GM12878 (cell line): ENCODE measurements around the gene CAVIN2. TPM values are rescaled to one million over a fixed set of nuclear protein-coding genes. Genes with fewer than 3 reads are reported as not detected.
A peak's percentile ranks its signal among the peaks of the same experiment; 100 is the strongest.

Experiments
- ATAC-seq: fragments of 200-7000 bp; cut with Tn5 transposase; 3 replicates; pipeline ENCODE4 v1.9.1; 2020; ENCODE audit warnings: mild to moderate bottlenecking, moderate library complexity
- BruUV-seq: library from RNA; stranded (reverse); fragments of 400-500 nt; replicated peaks from 2 replicates; lab custom pipeline; 2021; lab: Mats Ljungman, UMichigan
- CTCF ChIA-PET: fragments of 300-600 bp; sonication (Branson Sonifier 250); formaldehyde crosslinking; extraction: SDS; loops from one replicate; lab custom pipeline; 2021; ENCODE audit warnings: inconsistent platforms; lab: Yijun Ruan, JAX
- POLR2A ChIA-PET: fragments of 350-600 bp; formaldehyde crosslinking; extraction: SDS; loops from one replicate; lab custom pipeline; 2021; ENCODE audit warnings: inconsistent platforms; lab: Charles Lee
- RAD21 ChIA-PET: fragments of 300-600 bp; sonication (Branson Sonifier 250); formaldehyde crosslinking; loops from one replicate; lab custom pipeline; 2023; ENCODE audit warnings: antibody characterized with exemption; ENCODE audit not compliant: unreplicated experiment; lab: Charles Lee
- SMC1A ChIA-PET: fragments of 300-600 bp; sonication (Branson Sonifier 250); formaldehyde crosslinking; loops from one replicate; lab custom pipeline; 2023; ENCODE audit not compliant: unreplicated experiment, uncharacterized antibody; lab: Charles Lee
- DNase-seq: peaks from one replicate; pipeline ENCODE4 v3.0.0-alpha.2; 2011; ENCODE audit warnings: low read depth, low spot score
- FAIRE-seq: peaks from 3 replicates; lab custom pipeline; 2011; peaks lifted over from hg19 to GRCh38; lab: Jason Lieb, UNC
- H2AFZ ChIP-seq: 2 replicates; pipeline ENCODE4 v1.6.0; 2011; ENCODE audit warnings: low read depth, low read length, control low read depth; ENCODE audit not compliant: control insufficient read depth
- H3K27ac ChIP-seq: 2 replicates; pipeline ENCODE4 v1.5.1; 2011; ENCODE audit warnings: control low read depth; ENCODE audit not compliant: control insufficient read depth, insufficient read depth
- H3K27me3 ChIP-seq, 2 experiments: replicated peaks in 1 of 2; 2 replicates each; pipeline versions ENCODE4 v1.6.0 to v1.6.1; 2011; ENCODE audit warnings: low read length in 1 of 2; ENCODE audit not compliant: control insufficient read depth in 2 of 2, insufficient read depth in 2 of 2
- H3K36me3 ChIP-seq, 2 experiments: 2 replicates each; pipeline ENCODE4 v1.5.1; 2011; ENCODE audit warnings: low read length in 1 of 2; ENCODE audit not compliant: control insufficient read depth in 2 of 2, insufficient read depth in 2 of 2
- H3K4me1 ChIP-seq: 2 replicates; pipeline ENCODE4 v1.6.1; 2011; ENCODE audit warnings: mild to moderate bottlenecking, low read length, moderate library complexity, mixed read lengths; ENCODE audit not compliant: control insufficient read depth, insufficient read depth
- H3K4me2 ChIP-seq: 2 replicates; pipeline ENCODE4 v1.6.0; 2011; ENCODE audit warnings: control low read depth; ENCODE audit not compliant: control insufficient read depth, insufficient read depth
- H3K4me3 ChIP-seq: fragments of 200-600 bp; sonication (generic); 2 replicates; pipeline ENCODE4 v1.5.1; 2016
- H3K79me2 ChIP-seq: 2 replicates; pipeline ENCODE4 v1.6.0; 2011; ENCODE audit warnings: low read length; ENCODE audit not compliant: control insufficient read depth, insufficient read depth
- H3K9ac ChIP-seq: 2 replicates; pipeline ENCODE4 v1.8.0; 2011; ENCODE audit warnings: low read length, control low read depth, mixed read lengths; ENCODE audit not compliant: control insufficient read depth, insufficient read depth
- H3K9me3 ChIP-seq: replicated peaks from 3 replicates; pipeline ENCODE4 v1.5.1; 2011; ENCODE audit warnings: mild to moderate bottlenecking, low read length; ENCODE audit not compliant: control insufficient read depth, insufficient read depth
- H4K20me1 ChIP-seq: 2 replicates; pipeline ENCODE4 v1.6.0; 2011; ENCODE audit not compliant: control insufficient read depth, insufficient read depth
- CREM ChIP-seq: IDR thresholded peaks from 2 replicates; pipeline ENCODE4 v1.6.1; 2014; ENCODE audit warnings: antibody characterized with exemption, low read depth
- RUNX3 ChIP-seq: IDR thresholded peaks from 2 replicates; pipeline ENCODE4 v1.6.1; 2012; ENCODE audit warnings: low read length, inconsistent platforms
- WGBS: methylation state at CpG from one replicate; pipeline ENCODE4 v1.1.6; 2016; ENCODE audit warnings: low lambda C conversion rate; ENCODE audit not compliant: insufficient replicate concordance, insufficient coverage; ENCODE audit errors: missing lambda C conversion rate; 5-methylcytosine and 5-hydroxymethylcytosine counted together
- in situ Hi-C: fragments of 300-500 bp; cut with MboI; formaldehyde crosslinking; loops from 9 replicates; pipeline ENCODE4 v1.14.3; 2018; ENCODE audit warnings: mixed read lengths
- intact Hi-C: fragments of 100-400 bp; cut with micrococcal nuclease; formaldehyde crosslinking; loops from one replicate; pipeline ENCODE4 v1.14.2; 2022; ENCODE audit not compliant: unreplicated experiment
- polyA plus RNA-seq, 11 experiments: library from polyadenylated mRNA; depleted of rRNA in 4 of 11; unstranded in 6 of 11; stranded (reverse) in 5 of 11; fragments of >200 nt; fragmentation: Nextera tagmentation in 4 of 11; fragmentation: Illumina TruSeq in 1 of 11; extraction: Ambion mirVana in 4 of 11; extraction: Trizol in 1 of 11; gene quantifications; 1 replicate in 1 of 11; 2 replicates in 10 of 11; pipeline versions ENCODE4 v1.2.1 to v1.2.3, GENCODE V29; 2011 to 2016; ENCODE audit warnings: inconsistent platforms in 2 of 11, missing spikeins in 2 of 11, low read depth in 1 of 11
- total RNA-seq, 4 experiments: library from RNA; depleted of rRNA in 3 of 4; stranded (reverse); fragments of >200 nt in 3 of 4; fragmentation: Illumina TruSeq in 1 of 4; extraction: Trizol in 1 of 4; gene quantifications; 2 replicates each; pipeline versions ENCODE4 v1.2.1 to v1.2.3, GENCODE V29; 2013 to 2021
- TF ChIP-seq, protein P1 (sequence below): IDR thresholded peaks from 2 replicates; pipeline ENCODE4 v1.6.1; 2011; ENCODE audit warnings: borderline replicate concordance, low read depth, mild to moderate bottlenecking, moderate library complexity, mixed read lengths, low read length; ENCODE audit not compliant: insufficient read depth; ENCODE audit errors: extremely low read length

The CAVIN2 gene
- total and polyA plus RNA-seq, 10 of the 15 experiments (the other 5 are each of a cell fraction or from before 2014, with no cell fraction given) = not detected

DNA sequence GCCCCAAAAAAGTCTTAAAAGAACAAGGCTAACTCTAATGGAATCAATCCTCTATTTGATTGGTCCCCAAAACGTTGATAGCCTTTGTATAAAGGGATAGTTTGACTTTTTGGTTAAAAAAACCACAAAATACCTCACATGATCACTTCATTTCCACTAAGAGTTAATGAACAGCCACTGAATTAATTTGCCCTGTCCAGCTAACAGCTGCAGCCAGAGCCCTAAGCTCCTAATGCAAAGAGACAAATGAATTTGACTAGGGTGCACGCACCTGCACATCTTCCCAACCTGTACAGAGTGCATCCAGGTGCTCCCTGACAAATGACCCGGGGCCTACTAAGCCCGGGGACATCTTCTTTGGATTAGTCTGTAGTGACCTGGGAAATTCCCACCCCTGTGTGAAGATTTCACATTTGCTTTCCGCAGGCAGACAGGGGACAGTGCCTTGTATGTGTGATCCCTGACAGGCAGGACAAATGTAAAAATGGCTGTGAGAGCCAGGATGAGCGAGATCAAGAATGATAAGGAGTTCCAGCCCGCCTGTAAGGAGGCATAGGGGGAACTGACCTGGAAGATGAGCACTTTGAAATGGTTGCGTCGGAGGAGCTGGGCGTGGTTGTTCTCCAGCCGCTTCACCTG lies 893 bp downstream of the CAVIN2 start:
- no TSS peak for BruUV-seq
- H3K4me2 ChIP-seq = no peak overlapping the region
- H3K27me3 ChIP-seq = peaks cover 5 to 14% of the 10 kb centered on the region in 2 experiments
- 15% methylated on average over 11 of the region's 11 CpGs for WGBS
- no peak for DNase-seq
- FAIRE-seq = no peak
- no peak overlapping the region for H3K27ac ChIP-seq
- ChIA-PET RAD21 (no interaction called here), POLR2A (no interaction called here), SMC1A (interaction anchor here (0.6 to 1.6 kb wide), 4 partner anchors 33 to 316 kb away, joined by 3 to 4 read pairs (median 4); no protein-coding TSS in a partner anchor), CTCF (interaction anchor here (0.6 to 1.4 kb wide), 2 partner anchors 34 to 245 kb away, joined by 3 to 4 read pairs; no protein-coding TSS in a partner anchor)
- H4K20me1 ChIP-seq = no peaks in the 10 kb centered on the region
- no peak overlapping the region for H3K9ac ChIP-seq
- H3K79me2 ChIP-seq = no peaks in the 10 kb centered on the region
- H2AFZ ChIP-seq = no peak overlapping the region
- H3K4me1 ChIP-seq = no peaks in the 10 kb centered on the region
- no peaks in the 10 kb centered on the region for H3K36me3 ChIP-seq
- peak; percentile 29 for ATAC-seq
- no peaks in the 10 kb centered on the region for H3K9me3 ChIP-seq
- in situ Hi-C loops = no loop called here
- no peak overlapping the region for H3K4me3 ChIP-seq
- intact Hi-C loops = no loop called here
- no peak for TF ChIP-seq RUNX3

DNA sequence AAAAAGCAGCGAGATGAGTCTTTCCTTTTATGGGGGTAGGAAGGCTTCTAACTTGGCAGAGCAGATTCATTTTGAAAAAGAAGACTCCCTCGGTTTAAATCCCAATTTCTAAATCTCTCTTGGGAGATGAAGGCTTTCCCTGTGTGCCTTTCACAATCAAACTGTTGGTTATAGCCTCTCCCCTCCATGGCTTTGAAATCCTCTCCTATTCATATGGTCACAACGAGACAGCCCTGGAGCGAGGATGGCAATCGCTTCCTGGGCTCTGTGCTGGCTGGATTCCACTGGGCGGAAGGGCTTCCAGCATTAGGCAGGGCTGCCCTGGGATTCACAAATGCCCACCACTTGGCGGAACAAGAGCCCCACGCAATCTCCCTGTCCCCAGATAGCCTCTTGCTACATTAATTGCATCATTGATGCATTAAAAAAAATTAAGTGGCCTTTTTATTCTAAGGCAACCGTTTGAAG lies 1.6 kb downstream of the CAVIN2 start:
- no peaks in the 10 kb centered on the region for H3K4me1 ChIP-seq
- in situ Hi-C loops (no loop called here), intact Hi-C loops (no loop called here)
- 17% methylated on average over 9 of the region's 9 CpGs for WGBS
- ATAC-seq (no peak), DNase-seq (no peak), FAIRE-seq (no peak)
- RAD21 ChIA-PET = no interaction called here
- peaks cover 5 to 14% of the 10 kb centered on the region in 2 experiments for H3K27me3 ChIP-seq
- CTCF ChIA-PET = interaction anchor here (0.6 to 1.4 kb wide), 2 partner anchors 33 to 245 kb away, joined by 3 to 4 read pairs; no protein-coding TSS in a partner anchor
- H3K79me2 ChIP-seq = no peaks in the 10 kb centered on the region
- BruUV-seq = no TSS peak
- H3K4me2 ChIP-seq = no peak overlapping the region
- TF ChIP-seq CREM = no peak
- TF ChIP-seq, protein P1, sequence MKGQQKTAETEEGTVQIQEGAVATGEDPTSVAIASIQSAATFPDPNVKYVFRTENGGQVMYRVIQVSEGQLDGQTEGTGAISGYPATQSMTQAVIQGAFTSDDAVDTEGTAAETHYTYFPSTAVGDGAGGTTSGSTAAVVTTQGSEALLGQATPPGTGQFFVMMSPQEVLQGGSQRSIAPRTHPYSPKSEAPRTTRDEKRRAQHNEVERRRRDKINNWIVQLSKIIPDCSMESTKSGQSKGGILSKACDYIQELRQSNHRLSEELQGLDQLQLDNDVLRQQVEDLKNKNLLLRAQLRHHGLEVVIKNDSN = no peak
- H2AFZ ChIP-seq = no peak overlapping the region
- H3K9ac ChIP-seq = no peak overlapping the region
- POLR2A ChIA-PET = no interaction called here
- no peaks in the 10 kb centered on the region for H4K20me1 ChIP-seq
- H3K27ac ChIP-seq = no peak overlapping the region
- H3K4me3 ChIP-seq = no peak overlapping the region
- no peaks in the 10 kb centered on the region for H3K36me3 ChIP-seq
- SMC1A ChIA-PET = interaction anchor here (0.6 to 1.6 kb wide), 4 partner anchors 19 to 317 kb away, joined by 3 to 4 read pairs (median 3); no protein-coding TSS in a partner anchor
- H3K9me3 ChIP-seq = no peaks in the 10 kb centered on the region
